GM23338 (cell line): ENCODE results near the gene RNASEH2C. TPM values are rescaled to one million over a fixed set of nuclear protein-coding genes. Genes with fewer than 3 reads are reported as not detected.

Experiments
- ATAC-seq: fragments of 200-7000 bp; cut with Tn5 transposase; 3 replicates; pipeline ENCODE4 v1.9.1; 2020
- DNase-seq: peaks from one replicate; pipeline ENCODE4 v3.0.0-alpha.2; 2015; ENCODE audit warnings: low spot score
- H2AFZ ChIP-seq: fragments of 200-600 bp; sonication (generic); 2 replicates; pipeline ENCODE4 v1.8.0; 2016; ENCODE audit warnings: antibody characterized with exemption, mild to moderate bottlenecking, moderate library complexity
- H3F3A ChIP-seq: fragments of 200-600 bp; sonication (generic); replicated peaks from 2 replicates; pipeline ENCODE4 v1.8.0; 2017; ENCODE audit warnings: antibody characterized with exemption, mixed run types, low read depth
- H3K27ac ChIP-seq: fragments of 200-600 bp; sonication (generic); 2 replicates; pipeline ENCODE4 v1.6.1; 2016; ENCODE audit warnings: low read depth
- H3K27me3 ChIP-seq: fragments of 200-600 bp; sonication (generic); 2 replicates; pipeline ENCODE4 v1.8.0; 2016; ENCODE audit warnings: mild to moderate bottlenecking, mixed run types, moderate library complexity; ENCODE audit not compliant: insufficient read depth
- H3K36me3 ChIP-seq: fragments of 200-600 bp; sonication (generic); 2 replicates; pipeline ENCODE4 v1.8.0; 2016; ENCODE audit warnings: mild to moderate bottlenecking; ENCODE audit not compliant: insufficient read depth
- H3K4me1 ChIP-seq: fragments of 200-600 bp; sonication (generic); 2 replicates; pipeline ENCODE4 v1.8.0; 2016; ENCODE audit warnings: mild to moderate bottlenecking, moderate library complexity; ENCODE audit not compliant: insufficient read depth
- H3K4me2 ChIP-seq: fragments of 200-600 bp; sonication (generic); 2 replicates; pipeline ENCODE4 v1.7.1; 2017; ENCODE audit warnings: mixed run types
- H3K4me3 ChIP-seq: fragments of 200-600 bp; sonication (generic); 2 replicates; pipeline ENCODE4 v1.6.1; 2016; ENCODE audit warnings: mixed run types
- H3K79me2 ChIP-seq: fragments of 200-600 bp; sonication (generic); replicated peaks from 2 replicates; pipeline ENCODE4 v1.8.0; 2017; ENCODE audit warnings: mild to moderate bottlenecking; ENCODE audit not compliant: insufficient read depth
- H3K9me2 ChIP-seq: fragments of 200-600 bp; sonication (generic); 2 replicates; pipeline ENCODE4 v1.8.0; 2017; ENCODE audit not compliant: insufficient read depth
- H4K20me1 ChIP-seq: fragments of 200-600 bp; sonication (generic); replicated peaks from 2 replicates; pipeline ENCODE4 v1.8.0; 2017; ENCODE audit warnings: mild to moderate bottlenecking; ENCODE audit not compliant: insufficient read depth
- H3K27ac Mint-ChIP-seq: 2 replicates; pipeline ENCODE4 v1.8.0; 2020; ENCODE audit warnings: inconsistent platforms, mild to moderate bottlenecking, moderate library complexity, mixed read lengths
- H3K27me3 Mint-ChIP-seq: 3 replicates; pipeline ENCODE4 v1.8.0; 2022; ENCODE audit warnings: low read depth, mild to moderate bottlenecking, moderate library complexity, mixed read lengths, inconsistent platforms; ENCODE audit not compliant: insufficient read depth, poor library complexity
- H3K36me3 Mint-ChIP-seq: 3 replicates; pipeline ENCODE4 v1.8.0; 2021; ENCODE audit warnings: low read depth, mild to moderate bottlenecking, inconsistent platforms, moderate library complexity, mixed read lengths
- H3K4me1 Mint-ChIP-seq: 3 replicates; pipeline ENCODE4 v1.8.0; 2020; ENCODE audit warnings: mild to moderate bottlenecking, inconsistent platforms, mixed read lengths
- H3K4me3 Mint-ChIP-seq: 3 replicates; pipeline ENCODE4 v1.8.0; 2021; ENCODE audit warnings: moderate library complexity, mild to moderate bottlenecking, inconsistent platforms, mixed read lengths
- H3K9me3 Mint-ChIP-seq: 3 replicates; pipeline ENCODE4 v1.8.0; 2020; ENCODE audit warnings: moderate library complexity, mild to moderate bottlenecking, inconsistent platforms, mixed read lengths
- EZH2 ChIP-seq: fragments of 200-600 bp; sonication (generic); IDR thresholded peaks from one replicate; pipeline ENCODE4 v1.8.0; 2017; ENCODE audit warnings: antibody characterized with exemption, mild to moderate bottlenecking, low read depth; ENCODE audit not compliant: unreplicated experiment
- EZH2phosphoT487 ChIP-seq: fragments of 200-600 bp; sonication (generic); IDR thresholded peaks from one replicate; pipeline ENCODE4 v1.8.1; 2018; ENCODE audit warnings: antibody characterized with exemption; ENCODE audit not compliant: unreplicated experiment
- JUNB ChIP-seq: IDR thresholded peaks from one replicate; pipeline ENCODE4 v1.6.1; 2016; ENCODE audit warnings: antibody characterized with exemption; ENCODE audit not compliant: unreplicated experiment
- NANOG ChIP-seq: IDR thresholded peaks from 2 replicates; pipeline ENCODE4 v1.6.1; 2016; ENCODE audit warnings: antibody characterized with exemption, borderline replicate concordance
- POLR2AphosphoS5 ChIP-seq: IDR thresholded peaks from 2 replicates; pipeline ENCODE4 v1.6.1; 2016; ENCODE audit warnings: antibody characterized with exemption, low read depth
- STAT1 ChIP-seq: IDR thresholded peaks from one replicate; pipeline ENCODE4 v1.6.1; 2016; ENCODE audit warnings: antibody characterized with exemption; ENCODE audit not compliant: unreplicated experiment
- ZNF114 ChIP-seq: fragments of 250-450 bp; sonication (Bioruptor Pico); IDR thresholded peaks from 2 replicates; pipeline ENCODE4 v1.5.0; 2020; ENCODE audit warnings: mild to moderate bottlenecking, moderate library complexity
- polyA plus RNA-seq: library from polyadenylated mRNA; unstranded; fragments of >200 nt; fragmentation: Nextera tagmentation; extraction: Ambion mirVana; gene quantifications from 2 replicates; pipeline ENCODE4 v1.2.1, GENCODE V29; 2016
- total RNA-seq: library from RNA; depleted of rRNA; stranded (reverse); fragments of >200 nt; shearing (Covaris generic); gene quantifications from 2 replicates; pipeline ENCODE4 v1.2.3, GENCODE V29; 2014
- TF ChIP-seq, protein P1 (sequence below): IDR thresholded peaks from 2 replicates; pipeline ENCODE4 v1.6.1; 2016; ENCODE audit warnings: antibody characterized with exemption

RNASEH2C gene
- total and polyA plus RNA-seq, 2 experiments from 2014 or later = 37.8 to 73.2 TPM

DNA sequence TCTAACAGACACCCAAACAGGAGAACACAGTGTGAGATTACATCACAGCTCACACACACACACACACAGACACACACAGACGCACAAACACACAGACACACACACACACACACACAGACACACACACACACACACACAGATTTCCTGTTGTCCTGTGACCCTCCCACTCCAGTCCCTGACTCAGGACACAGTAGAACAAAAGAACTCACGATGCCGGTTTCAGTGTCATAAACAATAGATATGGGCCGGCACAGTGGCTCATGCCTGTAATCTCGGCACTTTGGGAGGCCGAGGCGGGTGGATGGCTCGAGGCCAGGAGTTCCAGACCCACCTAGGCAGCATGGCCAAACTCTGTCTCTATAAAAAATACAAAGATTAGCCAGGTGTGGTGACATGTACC is 22.4 kb downstream of the RNASEH2C start:
- Histone ChIP-seq H3K36me3 (no peaks in the 10 kb centered on the region), H3K4me3 (no peak overlapping the region), H3K27ac (no peak overlapping the region), H2AFZ (no peak overlapping the region), H3K4me1 (no peaks in the 10 kb centered on the region), H3K4me2 (no peak overlapping the region), H3K79me2 (no peaks in the 10 kb centered on the region), H3K27me3 (no peaks in the 10 kb centered on the region), H3K9me2 (no peaks in the 10 kb centered on the region; the same call in 1 of the 2 replicates), H4K20me1 (no peaks in the 10 kb centered on the region), H3F3A (no peaks in the 10 kb centered on the region)
- TF ChIP-seq ZNF114 (CRISPR knock-in tag) (no peak), NANOG (no peak), POLR2AphosphoS5 (no peak), EZH2 (no peak), JUNB (no peak), EZH2phosphoT487 (no peak), STAT1 (no peak)
- TF ChIP-seq, protein P1, sequence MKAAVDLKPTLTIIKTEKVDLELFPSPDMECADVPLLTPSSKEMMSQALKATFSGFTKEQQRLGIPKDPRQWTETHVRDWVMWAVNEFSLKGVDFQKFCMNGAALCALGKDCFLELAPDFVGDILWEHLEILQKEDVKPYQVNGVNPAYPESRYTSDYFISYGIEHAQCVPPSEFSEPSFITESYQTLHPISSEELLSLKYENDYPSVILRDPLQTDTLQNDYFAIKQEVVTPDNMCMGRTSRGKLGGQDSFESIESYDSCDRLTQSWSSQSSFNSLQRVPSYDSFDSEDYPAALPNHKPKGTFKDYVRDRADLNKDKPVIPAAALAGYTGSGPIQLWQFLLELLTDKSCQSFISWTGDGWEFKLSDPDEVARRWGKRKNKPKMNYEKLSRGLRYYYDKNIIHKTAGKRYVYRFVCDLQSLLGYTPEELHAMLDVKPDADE = no peak
- Mint-ChIP-seq H3K36me3 (no peaks in the 10 kb centered on the region), H3K27ac (no peak overlapping the region), H3K27me3 (peaks cover 6% of the 10 kb centered on the region), H3K4me3 (no peak overlapping the region), H3K4me1 (peaks cover 2% of the 10 kb centered on the region; the same call in 2 of the 3 replicates), H3K9me3 (peaks cover 12% of the 10 kb centered on the region)
- ATAC-seq (no peak), DNase-seq (no peak)

DNA sequence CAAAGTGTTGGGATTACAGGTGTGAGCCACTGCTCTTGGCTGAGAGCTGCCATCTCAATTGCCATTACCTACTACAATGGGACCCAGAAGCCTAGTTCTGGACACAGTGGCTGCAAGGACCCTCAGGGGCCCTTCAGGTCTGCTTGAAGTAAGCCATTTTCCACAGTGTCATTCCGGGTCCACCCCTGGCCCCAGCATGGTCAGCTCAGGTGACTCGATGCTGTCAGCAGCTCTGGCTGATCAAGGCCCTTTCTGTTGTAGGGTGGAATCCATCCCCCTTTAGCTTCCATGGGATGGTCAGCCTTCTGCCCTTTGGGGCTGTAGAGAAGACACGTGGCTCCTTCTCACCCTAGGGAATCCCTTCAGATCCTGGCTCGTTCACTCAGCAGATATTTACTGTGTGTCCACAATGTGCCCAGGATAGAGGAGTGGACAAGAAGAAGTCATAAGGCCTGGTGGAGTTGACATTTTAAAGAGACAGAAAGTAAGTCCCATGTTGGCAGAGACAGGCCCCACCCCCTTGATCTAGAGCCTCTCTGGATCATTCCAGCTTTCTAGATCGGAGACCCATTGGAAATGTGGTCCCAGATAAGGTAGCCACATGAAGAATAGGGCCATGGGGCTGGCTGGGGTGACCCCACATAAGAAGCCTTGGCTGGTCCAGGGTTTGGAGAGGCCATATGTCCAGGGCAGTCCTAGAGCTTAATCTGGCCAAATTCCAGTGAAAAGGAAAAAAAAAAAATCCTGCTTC is 23.6 kb downstream of the RNASEH2C start:
- Histone ChIP-seq H3K4me3 (no peak overlapping the region), H3K27me3 (no peaks in the 10 kb centered on the region), H3K4me2 (no peak overlapping the region), H4K20me1 (no peaks in the 10 kb centered on the region), H3K27ac (no peak overlapping the region), H3K36me3 (no peaks in the 10 kb centered on the region), H2AFZ (no peak overlapping the region), H3K9me2 (no peaks in the 10 kb centered on the region; the same call in 1 of the 2 replicates), H3K79me2 (no peaks in the 10 kb centered on the region), H3K4me1 (no peaks in the 10 kb centered on the region), H3F3A (no peaks in the 10 kb centered on the region)
- H3K4me1 Mint-ChIP-seq = peaks cover 8% of the 10 kb centered on the region
- no peak overlapping the region for H3K4me3 Mint-ChIP-seq
- peaks cover 4% of the 10 kb centered on the region for H3K27me3 Mint-ChIP-seq
- ATAC-seq (no peak), DNase-seq (no peak)
- no peak overlapping the region for H3K27ac Mint-ChIP-seq
- TF ChIP-seq NANOG (no peak), JUNB (no peak)
- no peaks in the 10 kb centered on the region for H3K36me3 Mint-ChIP-seq
- H3K9me3 Mint-ChIP-seq = peaks cover 12% of the 10 kb centered on the region
